HG03354 (cell line): ENCODE data around the gene FREM1.

Experiments
- ATAC-seq: cut with Tn5 transposase; IDR thresholded peaks from one replicate; pipeline ENCODE4 v1.9.1; 2021; ENCODE audit warnings: mild to moderate bottlenecking; ENCODE audit not compliant: unreplicated experiment, poor library complexity, severe bottlenecking

The FREM1 gene

GRCh38 chr9:14778565-14778964 is 131.7 kb downstream of the FREM1 start:
- ATAC-seq = no peak

GRCh38 chr9:14775917-14776316 is 134.3 kb downstream of the FREM1 start:
- ATAC-seq = no peak

GRCh38 chr9:14770592-14770991 is 139.6 kb downstream of the FREM1 start:
- no peak for ATAC-seq

- no peak for ATAC-seq
Observed at GRCh38 chr9:14769230-14769571, 141.0 kb downstream of the FREM1 start.

- ATAC-seq = no peak
Observed at GRCh38 chr9:14768405-14769229, 141.6 kb downstream of the FREM1 start.

- no peak for ATAC-seq
Observed at GRCh38 chr9:14766299-14766698, 143.9 kb downstream of the FREM1 start.

- no peak for ATAC-seq
Observed at GRCh38 chr9:14761584-14761983, 148.6 kb downstream of the FREM1 start.

- ATAC-seq = no peak
Observed at GRCh38 chr9:14760060-14760459, 150.2 kb downstream of the FREM1 start.

- no peak for ATAC-seq
Observed at GRCh38 chr9:14756291-14756690, 153.9 kb downstream of the FREM1 start.

- peak; percentile 63 for ATAC-seq
Observed at GRCh38 chr9:14752871-14753270, 157.4 kb downstream of the FREM1 start.

- ATAC-seq = no peak
Observed at GRCh38 chr9:14752271-14752670, 158.0 kb downstream of the FREM1 start.

GRCh38 chr9:14750821-14751220 is 159.4 kb downstream of the FREM1 start:
- ATAC-seq = no peak

GRCh38 chr9:14749741-14750211 is 160.5 kb downstream of the FREM1 start:
- no peak for ATAC-seq

- ATAC-seq = no peak
Observed at GRCh38 chr9:14748373-14748772, 161.9 kb downstream of the FREM1 start.

- no peak for ATAC-seq
Observed at GRCh38 chr9:14747111-14747510, 163.1 kb downstream of the FREM1 start.

- ATAC-seq = no peak
Observed at GRCh38 chr9:14746626-14747025, 163.6 kb downstream of the FREM1 start.

GRCh38 chr9:14744768-14745167 is 165.5 kb downstream of the FREM1 start:
- ATAC-seq = no peak

- ATAC-seq = peak; percentile 99
Observed at GRCh38 chr9:14741369-14741768, 168.9 kb downstream of the FREM1 start.

GRCh38 chr9:14733133-14733532 is 177.1 kb downstream of the FREM1 start:
- no peak for ATAC-seq

GRCh38 chr9:14731294-14731981 is 178.8 kb downstream of the FREM1 start:
- ATAC-seq = no peak

GRCh38 chr9:14730461-14730898 is 179.7 kb downstream of the FREM1 start:
- no peak for ATAC-seq
